Mesenchymal stem cell (in vitro differentiated cells and primary cell): Measurements from ENCODE around the gene DLGAP5.

Experiments used
- DNase-seq: peaks from one replicate; pipeline ENCODE4 v3.0.0-alpha.2; 2013
- H2AFZ ChIP-seq: one replicate; pipeline ENCODE4 v1.6.1; 2013; ENCODE audit warnings: low read depth, mild to moderate bottlenecking, control low read depth, inconsistent platforms, low read length, moderate library complexity
- H2AK5ac ChIP-seq: 2 replicates; pipeline ENCODE4 v1.6.1; 2013; ENCODE audit warnings: low read length, moderate library complexity, mild to moderate bottlenecking, inconsistent platforms; ENCODE audit not compliant: severe bottlenecking
- H2BK120ac ChIP-seq: one replicate; pipeline ENCODE4 v1.6.1; 2013; ENCODE audit warnings: low read depth, mild to moderate bottlenecking, inconsistent platforms, low read length, moderate library complexity
- H2BK12ac ChIP-seq, 2 experiments: one replicate each; pipeline ENCODE4 v1.6.1; 2013; ENCODE audit warnings: inconsistent platforms in 2 of 2, low read length in 2 of 2, mild to moderate bottlenecking in 2 of 2, moderate library complexity in 2 of 2, control low read depth in 1 of 2
- H2BK15ac ChIP-seq: one replicate; pipeline ENCODE4 v1.6.1; 2013; ENCODE audit warnings: mild to moderate bottlenecking, low read depth, inconsistent platforms; ENCODE audit not compliant: poor library complexity, severe bottlenecking
- H2BK5ac ChIP-seq: 2 replicates; pipeline ENCODE4 v1.6.1; 2013; ENCODE audit warnings: low read depth, mild to moderate bottlenecking, low read length, control low read depth, inconsistent platforms; ENCODE audit not compliant: poor library complexity, severe bottlenecking
- H3K14ac ChIP-seq, 2 experiments: one replicate each; pipeline ENCODE4 v1.6.1; 2013; ENCODE audit warnings: inconsistent platforms in 2 of 2, low read length in 2 of 2, control low read depth in 1 of 2, mild to moderate bottlenecking in 1 of 2, moderate library complexity in 1 of 2
- H3K18ac ChIP-seq, 2 experiments: one replicate each; pipeline ENCODE4 v1.6.1; 2013; ENCODE audit warnings: inconsistent platforms in 2 of 2, low read length in 2 of 2, control low read depth in 1 of 2, low read depth in 1 of 2, mild to moderate bottlenecking in 1 of 2
- H3K23ac ChIP-seq, 2 experiments: one replicate each; pipeline ENCODE4 v1.6.1; 2013; ENCODE audit warnings: inconsistent platforms in 2 of 2, low read length in 2 of 2, mild to moderate bottlenecking in 2 of 2, moderate library complexity in 2 of 2, control low read depth in 1 of 2
- H3K27ac ChIP-seq: 2 replicates; pipeline ENCODE4 v1.5.1; 2013; ENCODE audit warnings: mild to moderate bottlenecking, moderate library complexity, low read length, control low read depth, inconsistent platforms; ENCODE audit not compliant: poor library complexity, severe bottlenecking
- H3K27me3 ChIP-seq, 2 experiments: 2 replicates each; pipeline versions ENCODE4 v1.6.1 to v1.7.0; 2013; ENCODE audit warnings: low read length in 2 of 2, mild to moderate bottlenecking in 2 of 2, moderate library complexity in 2 of 2, control low read depth in 1 of 2, inconsistent platforms in 1 of 2; ENCODE audit not compliant: control insufficient read depth in 1 of 2, insufficient read depth in 1 of 2
- H3K36me3 ChIP-seq, 2 experiments: 2 replicates each; pipeline versions ENCODE4 v1.6.1 to v1.7.0; 2013; ENCODE audit warnings: low read length in 2 of 2, control low read depth in 1 of 2, inconsistent platforms in 1 of 2, low read depth in 1 of 2, mild to moderate bottlenecking in 1 of 2; ENCODE audit not compliant: insufficient read depth in 2 of 2, control insufficient read depth in 1 of 2
- H3K4ac ChIP-seq, 2 experiments: one replicate each; pipeline ENCODE4 v1.6.1; 2013; ENCODE audit warnings: inconsistent platforms in 2 of 2, low read length in 2 of 2, mild to moderate bottlenecking in 2 of 2, moderate library complexity in 2 of 2, control low read depth in 1 of 2, low read depth in 1 of 2
- H3K4me1 ChIP-seq: 2 replicates; pipeline ENCODE4 v1.6.1; 2013; ENCODE audit warnings: low read depth, low read length, control low read depth; ENCODE audit not compliant: control insufficient read depth, insufficient read depth
- H3K4me2 ChIP-seq: 2 replicates; pipeline ENCODE4 v1.6.1; 2013; ENCODE audit warnings: low read length, mild to moderate bottlenecking, inconsistent platforms; ENCODE audit not compliant: poor library complexity, severe bottlenecking
- H3K4me3 ChIP-seq, 2 experiments: 2 replicates each; pipeline versions ENCODE4 v1.5.1 to v1.7.0; 2013; ENCODE audit warnings: low read length in 2 of 2, mild to moderate bottlenecking in 2 of 2, control low read depth in 1 of 2, low read depth in 1 of 2; ENCODE audit not compliant: insufficient read depth in 1 of 2
- H3K79me1 ChIP-seq: replicated peaks from 2 replicates; pipeline ENCODE4 v1.6.1; 2013; ENCODE audit warnings: mild to moderate bottlenecking, control low read depth, low read length, inconsistent platforms; ENCODE audit not compliant: poor library complexity, severe bottlenecking
- H3K9ac ChIP-seq: 2 replicates; pipeline ENCODE4 v1.7.0; 2013; ENCODE audit warnings: mild to moderate bottlenecking, low read length, moderate library complexity
- H3K9me3 ChIP-seq: 2 replicates; pipeline ENCODE4 v1.7.0; 2013; ENCODE audit warnings: mild to moderate bottlenecking, low read length; ENCODE audit not compliant: control insufficient read depth
- H4K8ac ChIP-seq: one replicate; pipeline ENCODE4 v1.6.1; 2013; ENCODE audit warnings: inconsistent platforms, mild to moderate bottlenecking, low read length, moderate library complexity
- H4K91ac ChIP-seq: one replicate; pipeline ENCODE4 v1.6.1; 2013; ENCODE audit warnings: mild to moderate bottlenecking, low read length, inconsistent platforms
- WGBS: methylation state at CpG from one replicate; pipeline ENCODE4 v1.1.7; 2013; ENCODE audit warnings: mixed read lengths; 5-methylcytosine and 5-hydroxymethylcytosine counted together

DLGAP5 gene

GRCh38 chr14:55116246-55117030 lies 74.9 kb downstream of the DLGAP5 start:
- H3K4me2 ChIP-seq: no peak overlapping the region
- no peaks in the 10 kb centered on the region for H3K79me1 ChIP-seq

GRCh38 chr14:55115861-55116245 lies 75.5 kb downstream of the DLGAP5 start:
- WGBS: 94% methylated on average over 2 of the region's 4 CpGs
- H2BK120ac ChIP-seq: no peak overlapping the region
- no peak overlapping the region for H3K27ac ChIP-seq
- no peaks in the 10 kb centered on the region for H3K9me3 ChIP-seq
- H3K9ac ChIP-seq: no peak overlapping the region
- no peak overlapping the region for H3K4me2 ChIP-seq
- no peak overlapping the region for H4K8ac ChIP-seq
- no peak overlapping the region for H2AK5ac ChIP-seq
- no peaks in the 10 kb centered on the region for H3K79me1 ChIP-seq
- no peaks in the 10 kb centered on the region for H3K4me1 ChIP-seq
- H2BK12ac ChIP-seq: no peak overlapping the region
- H3K4ac ChIP-seq: no peak overlapping the region
- H3K27me3 ChIP-seq: no peaks in the 10 kb centered on the region
- no peaks in the 10 kb centered on the region for H3K36me3 ChIP-seq
- no peak overlapping the region for H3K18ac ChIP-seq
- no peak overlapping the region for H2AFZ ChIP-seq
- H3K14ac ChIP-seq: no peak overlapping the region
- H3K4me3 ChIP-seq: no peak overlapping the region
- no peak overlapping the region for H2BK5ac ChIP-seq
- no peak overlapping the region for H3K23ac ChIP-seq
- no peak for DNase-seq
- H2BK15ac ChIP-seq: no peak overlapping the region
- no peak overlapping the region for H4K91ac ChIP-seq

More at GRCh38 chr14:55116246-55117030, 74.9 kb downstream of the DLGAP5 start:
- H3K14ac ChIP-seq: no peak overlapping the region
- no peak overlapping the region for H3K9ac ChIP-seq
- no peak overlapping the region for H2BK120ac ChIP-seq
- H3K27me3 ChIP-seq: no peaks in the 10 kb centered on the region
- no peak overlapping the region for H3K27ac ChIP-seq
- no peaks in the 10 kb centered on the region for H3K4me1 ChIP-seq
- no peak overlapping the region for H2BK5ac ChIP-seq
- no peak overlapping the region for H3K4ac ChIP-seq
- no peak for DNase-seq
- no peak overlapping the region for H4K91ac ChIP-seq
- H3K36me3 ChIP-seq: no peaks in the 10 kb centered on the region
- H2AK5ac ChIP-seq: no peak overlapping the region
- H2AFZ ChIP-seq: no peak overlapping the region
- no peak overlapping the region for H2BK15ac ChIP-seq
- no peak overlapping the region for H3K4me3 ChIP-seq
- no peak overlapping the region for H3K23ac ChIP-seq
- 69% methylated on average over 10 of the region's 11 CpGs for WGBS
- no peak overlapping the region for H4K8ac ChIP-seq
- H3K9me3 ChIP-seq: no peaks in the 10 kb centered on the region
- H3K18ac ChIP-seq: no peak overlapping the region
- peak overlapping the region; percentile 3 to 34 for H2BK12ac ChIP-seq

- no peaks in the 10 kb centered on the region for H3K4me1 ChIP-seq
- no peak overlapping the region for H2AK5ac ChIP-seq
- no peak for DNase-seq
- H3K9me3 ChIP-seq: no peaks in the 10 kb centered on the region
- no peaks in the 10 kb centered on the region for H3K27me3 ChIP-seq
- 52% methylated on average over 3 of the region's 3 CpGs for WGBS
- no peak overlapping the region for H4K91ac ChIP-seq
- no peaks in the 10 kb centered on the region for H3K36me3 ChIP-seq
- H2BK120ac ChIP-seq: no peak overlapping the region
- no peaks in the 10 kb centered on the region for H3K79me1 ChIP-seq
- no peak overlapping the region for H3K4me3 ChIP-seq
- H2BK15ac ChIP-seq: no peak overlapping the region
- H2AFZ ChIP-seq: no peak overlapping the region
- H3K27ac ChIP-seq: no peak overlapping the region
- no peak overlapping the region for H3K4me2 ChIP-seq
- peak overlapping the region in 1 of 2 experiments; percentile 1 for H2BK12ac ChIP-seq
- H2BK5ac ChIP-seq: no peak overlapping the region
- no peak overlapping the region for H3K18ac ChIP-seq
- H3K23ac ChIP-seq: no peak overlapping the region
- H3K14ac ChIP-seq: no peak overlapping the region
- no peak overlapping the region for H3K9ac ChIP-seq
- no peak overlapping the region for H4K8ac ChIP-seq
- H3K4ac ChIP-seq: no peak overlapping the region
Measured at GRCh38 chr14:55115460-55115859, 75.9 kb downstream of the DLGAP5 start.

- Histone ChIP-seq H2AFZ (no peak overlapping the region), H3K14ac (no peak overlapping the region), H3K23ac (no peak overlapping the region), H3K36me3 (no peaks in the 10 kb centered on the region), H4K8ac (no peak overlapping the region), H2BK15ac (no peak overlapping the region), H2AK5ac (no peak overlapping the region), H3K18ac (no peak overlapping the region), H3K4ac (no peak overlapping the region), H2BK12ac (peak overlapping the region in 1 of 2 experiments; percentile 28), H3K9me3 (no peaks in the 10 kb centered on the region), H4K91ac (no peak overlapping the region), H3K27me3 (no peaks in the 10 kb centered on the region), H3K79me1 (no peaks in the 10 kb centered on the region), H2BK120ac (no peak overlapping the region), H2BK5ac (no peak overlapping the region), H3K9ac (no peak overlapping the region), H3K4me1 (no peaks in the 10 kb centered on the region), H3K4me3 (no peak overlapping the region), H3K27ac (no peak overlapping the region), H3K4me2 (no peak overlapping the region)
- WGBS: 94% methylated on average over 2 of the region's 2 CpGs
- no peak for DNase-seq
Measured at GRCh38 chr14:55114720-55115119, 76.7 kb downstream of the DLGAP5 start.
